HCT116 (cell line): ENCODE measurements around the gene MYBPHL. TPM values are rescaled to one million over a fixed set of nuclear protein-coding genes. Genes with fewer than 3 reads are reported as not detected.
A peak's percentile ranks its signal among the peaks of the same experiment; 100 is the strongest.

Experiments
- ATAC-seq: fragments of 200-7000 bp; cut with Tn5 transposase; 2 replicates; pipeline ENCODE4 v1.9.1; 2020; ENCODE audit warnings: mild to moderate bottlenecking, moderate library complexity
- BruUV-seq: library from RNA; stranded (reverse); fragments of 400-500 nt; replicated peaks from 2 replicates; lab custom pipeline; 2021; lab: Mats Ljungman, UMichigan
- CTCF ChIA-PET: fragments of 300-600 bp; sonication (Branson Sonifier 250); formaldehyde crosslinking; loops from one replicate; lab custom pipeline; 2021; ENCODE audit warnings: antibody characterized with exemption; lab: Charles Lee
- POLR2A ChIA-PET: fragments of 300-600, 350-600 bp; sonication (Branson Sonifier 250); formaldehyde crosslinking; loops from one replicate; lab custom pipeline; 2021; ENCODE audit warnings: antibody characterized with exemption; lab: Charles Lee
- RAD21 ChIA-PET, 2 experiments: fragments of 300-600 bp; sonication (Branson Sonifier 250); formaldehyde crosslinking; loops; one replicate each; lab custom pipeline; 2023; ENCODE audit warnings: low total read pairs in 2 of 2; ENCODE audit not compliant: uncharacterized antibody in 2 of 2, unreplicated experiment in 2 of 2, low non-redundant PET in 1 of 2; lab: Charles Lee
- DNase-seq: peaks from one replicate; pipeline ENCODE4 v3.0.0-alpha.2; 2010; ENCODE audit warnings: low read depth, low spot score
- H2AFZ ChIP-seq: fragments of 200-600 bp; shearing (Covaris generic), sonication (generic); 2 replicates; pipeline ENCODE4 v1.6.1; 2017; ENCODE audit warnings: low read depth, mixed run types, mixed read lengths, antibody characterized with exemption, low read length; ENCODE audit not compliant: poor library complexity, severe bottlenecking
- H3K27ac ChIP-seq: 2 replicates; pipeline ENCODE4 v1.5.1; 2012; ENCODE audit warnings: low read depth, low read length
- H3K27me3 ChIP-seq: fragments of 200-600 bp; sonication (generic); 2 replicates; pipeline ENCODE4 v1.6.1; 2016; ENCODE audit warnings: mixed run types, low read length, mixed read lengths; ENCODE audit not compliant: insufficient read depth
- H3K36me3 ChIP-seq, 2 experiments: fragments of 200-500 bp in 1 of 2; fragments of 200-600 bp in 1 of 2; sonication (Bioruptor generic) in 1 of 2; sonication (generic) in 1 of 2; 2 replicates each; pipeline versions ENCODE4 v1.5.1 to v1.6.1; 2014 to 2016; ENCODE audit warnings: low read length in 2 of 2, inconsistent platforms in 1 of 2, mixed read lengths in 1 of 2, mixed run types in 1 of 2; ENCODE audit not compliant: insufficient read depth in 2 of 2, control insufficient read depth in 1 of 2
- H3K4me1 ChIP-seq, 2 experiments: fragments of 200-600 bp in 1 of 2; sonication (generic) in 1 of 2; 2 replicates each; pipeline versions ENCODE4 v1.5.1 to v1.6.1; 2012 to 2017; ENCODE audit warnings: low read length in 2 of 2, inconsistent platforms in 1 of 2, mild to moderate bottlenecking in 1 of 2, mixed read lengths in 1 of 2, mixed run types in 1 of 2, moderate library complexity in 1 of 2; ENCODE audit not compliant: insufficient read depth in 2 of 2, control insufficient read depth in 1 of 2
- H3K4me2 ChIP-seq: fragments of 200-600 bp; sonication (generic); 2 replicates; pipeline ENCODE4 v1.6.1; 2017; ENCODE audit warnings: mixed run types, low read length, mixed read lengths
- H3K4me3 ChIP-seq, 2 experiments: fragments of 200-600 bp in 1 of 2; sonication (generic) in 1 of 2; replicated peaks in 1 of 2; 2 replicates each; pipeline ENCODE4 v1.5.1; 2011 to 2016; ENCODE audit warnings: low read length in 2 of 2, control low read depth in 1 of 2, low read depth in 1 of 2, mild to moderate bottlenecking in 1 of 2, mixed read lengths in 1 of 2, mixed run types in 1 of 2
- H3K79me2 ChIP-seq: fragments of 200-600 bp; sonication (generic); 2 replicates; pipeline ENCODE4 v1.6.1; 2017; ENCODE audit warnings: mild to moderate bottlenecking, mixed run types, low read length, moderate library complexity, mixed read lengths; ENCODE audit not compliant: insufficient read depth
- H3K9ac ChIP-seq: fragments of 200-600 bp; sonication (generic); 2 replicates; pipeline ENCODE4 v1.6.1; 2016; ENCODE audit warnings: low read length, mixed read lengths
- H3K9me2 ChIP-seq: fragments of 200-600 bp; sonication (generic), shearing (Covaris generic); 2 replicates; pipeline ENCODE4 v1.6.1; 2017; ENCODE audit warnings: mixed run types, mild to moderate bottlenecking, moderate library complexity; ENCODE audit not compliant: insufficient read depth
- H3K9me3 ChIP-seq, 2 experiments: fragments of 200-500 bp in 1 of 2; fragments of 200-600 bp in 1 of 2; sonication (Bioruptor generic) in 1 of 2; sonication (generic) in 1 of 2; 2 replicates each; pipeline ENCODE4 v1.6.1; 2014 to 2017; ENCODE audit warnings: low read length in 2 of 2, mixed read lengths in 2 of 2, inconsistent platforms in 1 of 2, low read depth in 1 of 2, mild to moderate bottlenecking in 1 of 2, mixed run types in 1 of 2, moderate library complexity in 1 of 2; ENCODE audit not compliant: control insufficient read depth in 1 of 2, insufficient read depth in 1 of 2
- H4K20me1 ChIP-seq: fragments of 200-600 bp; sonication (generic), shearing (Covaris generic); 2 replicates; pipeline ENCODE4 v1.6.1; 2017; ENCODE audit warnings: mixed run types, mild to moderate bottlenecking, moderate library complexity; ENCODE audit not compliant: insufficient read depth
- CBX3 ChIP-seq: IDR thresholded peaks from 2 replicates; pipeline ENCODE4 v1.6.1; 2012; ENCODE audit warnings: low read depth
- CEBPB ChIP-seq: IDR thresholded peaks from 2 replicates; pipeline ENCODE4 v1.6.1; 2012; ENCODE audit warnings: low read depth
- EGR1 ChIP-seq: IDR thresholded peaks from 2 replicates; pipeline ENCODE4 v1.6.1; 2012; ENCODE audit warnings: low read depth
- EZH2 ChIP-seq: fragments of 200-600 bp; sonication (generic); IDR thresholded peaks from 2 replicates; pipeline ENCODE4 v1.6.1; 2017; ENCODE audit warnings: antibody characterized with exemption, mixed run types
- EZH2phosphoT487 ChIP-seq: fragments of 200-600 bp; IDR thresholded peaks from 2 replicates; pipeline ENCODE4 v1.6.1; 2018; ENCODE audit warnings: antibody characterized with exemption, borderline replicate concordance
- FOSL1 ChIP-seq: IDR thresholded peaks from 2 replicates; pipeline ENCODE4 v1.6.1; 2012; ENCODE audit warnings: low read depth
- JUND ChIP-seq: IDR thresholded peaks from 2 replicates; pipeline ENCODE4 v1.6.1; 2012
- TCF7L2 ChIP-seq: IDR thresholded peaks from 2 replicates; pipeline ENCODE4 v1.7.0; 2011; ENCODE audit warnings: borderline replicate concordance, inconsistent platforms; ENCODE audit not compliant: insufficient read depth, insufficient read length; ENCODE audit errors: extremely low read depth
- YY1 ChIP-seq: IDR thresholded peaks from 2 replicates; pipeline ENCODE4 v1.6.1; 2011; ENCODE audit warnings: low read length, low read depth, moderate library complexity, mild to moderate bottlenecking; ENCODE audit not compliant: insufficient replicate concordance; ENCODE audit errors: extremely low read depth
- ZFX ChIP-seq: fragments of 450-650 bp; IDR thresholded peaks from 2 replicates; pipeline ENCODE4 v1.6.1; 2017
- intact Hi-C: fragments of 100-400 bp; cut with micrococcal nuclease; formaldehyde crosslinking; loops from 2 replicates; pipeline ENCODE4 v1.10.0; 2022
- total RNA-seq: library from RNA; stranded (reverse); gene quantifications from one replicate; pipeline ENCODE4 v1.2.1, GENCODE V29; 2021; ENCODE audit not compliant: unreplicated experiment
- TF ChIP-seq, protein P1 (sequence below), 3 experiments: fragments of 200-600 bp in 1 of 3; sonication (generic) in 1 of 3; IDR thresholded peaks in 2 of 3; conservative IDR thresholded peaks in 1 of 3; 2 replicates each; pipeline ENCODE4 v1.5.1; 2012 to 2017; ENCODE audit warnings: low read depth in 2 of 3, low read length in 2 of 3, antibody characterized with exemption in 1 of 3, borderline replicate concordance in 1 of 3, control low read depth in 1 of 3, mild to moderate bottlenecking in 1 of 3, mixed read lengths in 1 of 3, mixed run types in 1 of 3, moderate library complexity in 1 of 3; ENCODE audit not compliant: insufficient read depth in 1 of 3
- TF ChIP-seq, protein P2 (sequence below): IDR thresholded peaks from 2 replicates; pipeline ENCODE4 v1.6.1; 2012; ENCODE audit warnings: low read depth
- TF ChIP-seq, protein P3 (sequence below): IDR thresholded peaks from 2 replicates; pipeline ENCODE4 v1.6.1; 2012

The MYBPHL gene
- total RNA-seq, 1 experiment from 2014 or later = 1.0 TPM

DNA sequence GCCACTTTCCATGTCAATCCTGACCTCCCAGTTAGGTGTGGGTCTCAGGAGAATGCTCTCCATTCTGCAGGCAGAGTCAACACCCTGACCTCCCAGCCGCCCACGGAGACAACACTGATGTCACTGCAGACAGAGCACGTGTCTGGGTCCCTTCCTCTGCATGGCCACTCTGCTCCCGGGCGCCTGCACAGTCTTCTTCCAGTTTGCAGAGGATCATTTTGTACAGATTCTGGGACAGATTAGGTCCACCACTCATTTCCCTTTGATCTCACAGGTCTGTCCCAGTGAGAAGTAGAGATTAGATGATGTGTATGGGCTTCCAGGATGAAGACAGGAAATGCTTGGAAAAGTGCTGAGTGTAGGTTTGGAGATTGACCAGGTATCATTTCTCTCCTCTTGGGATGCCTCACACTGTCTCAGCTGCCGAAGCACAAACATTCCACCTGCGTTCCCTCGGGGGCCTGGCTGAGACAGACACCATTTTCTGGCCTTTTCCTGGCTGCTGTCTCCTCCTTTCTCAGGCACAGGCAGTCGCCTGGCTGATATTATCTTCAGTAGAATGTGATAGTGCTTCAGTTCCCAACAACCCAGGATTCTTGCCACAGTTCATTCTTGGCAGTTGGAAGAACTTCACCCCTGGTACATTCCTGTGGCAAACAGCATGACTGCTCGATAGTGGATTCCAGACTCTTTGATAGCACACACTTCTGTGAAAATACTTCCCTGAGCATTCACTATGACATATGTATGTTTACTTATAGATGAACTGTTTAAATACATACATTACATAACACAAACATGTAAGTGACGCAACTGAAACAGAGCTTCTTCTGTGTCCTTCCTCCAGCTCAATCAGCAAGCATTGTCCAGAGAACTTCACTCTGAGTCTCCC is 7.9 kb downstream of the MYBPHL start:
- H3K4me3 ChIP-seq = no peak overlapping the region
- H3K9me2 ChIP-seq = no peaks in the 10 kb centered on the region
- H3K27ac ChIP-seq = no peak overlapping the region
- ChIA-PET POLR2A (no interaction called here), CTCF (no interaction called here), RAD21 (no interaction called here)
- H3K9ac ChIP-seq = no peak overlapping the region
- no peaks in the 10 kb centered on the region for H3K9me3 ChIP-seq
- BruUV-seq = no TSS peak
- H3K36me3 ChIP-seq = no peaks in the 10 kb centered on the region
- no peaks in the 10 kb centered on the region for H3K79me2 ChIP-seq
- H3K27me3 ChIP-seq = peaks cover 4% of the 10 kb centered on the region; the same call in 1 of the 2 replicates
- DNase-seq (no peak), ATAC-seq (peak; percentile 51; the same call in 1 of the 2 replicates)
- peaks cover 6 to 13% of the 10 kb centered on the region in 2 experiments; a peak in 3 of 4 replicates for H3K4me1 ChIP-seq
- intact Hi-C loops = no loop called here
- TF ChIP-seq, protein P1, sequence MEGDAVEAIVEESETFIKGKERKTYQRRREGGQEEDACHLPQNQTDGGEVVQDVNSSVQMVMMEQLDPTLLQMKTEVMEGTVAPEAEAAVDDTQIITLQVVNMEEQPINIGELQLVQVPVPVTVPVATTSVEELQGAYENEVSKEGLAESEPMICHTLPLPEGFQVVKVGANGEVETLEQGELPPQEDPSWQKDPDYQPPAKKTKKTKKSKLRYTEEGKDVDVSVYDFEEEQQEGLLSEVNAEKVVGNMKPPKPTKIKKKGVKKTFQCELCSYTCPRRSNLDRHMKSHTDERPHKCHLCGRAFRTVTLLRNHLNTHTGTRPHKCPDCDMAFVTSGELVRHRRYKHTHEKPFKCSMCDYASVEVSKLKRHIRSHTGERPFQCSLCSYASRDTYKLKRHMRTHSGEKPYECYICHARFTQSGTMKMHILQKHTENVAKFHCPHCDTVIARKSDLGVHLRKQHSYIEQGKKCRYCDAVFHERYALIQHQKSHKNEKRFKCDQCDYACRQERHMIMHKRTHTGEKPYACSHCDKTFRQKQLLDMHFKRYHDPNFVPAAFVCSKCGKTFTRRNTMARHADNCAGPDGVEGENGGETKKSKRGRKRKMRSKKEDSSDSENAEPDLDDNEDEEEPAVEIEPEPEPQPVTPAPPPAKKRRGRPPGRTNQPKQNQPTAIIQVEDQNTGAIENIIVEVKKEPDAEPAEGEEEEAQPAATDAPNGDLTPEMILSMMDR (IDR thresholded peaks at IDR 0.05 in 2 of 3, conservative IDR thresholded peaks at IDR 0.05 in 1 of 3; ENCODE audit: borderline replicate concordance in 1 of 3, insufficient read depth in 1 of 3, low read depth in 2 of 3, low read length in 2 of 3) = no peak
- TF ChIP-seq EGR1 (peak; percentile 39; the same call in 1 of the 2 replicates), TCF7L2 (no peak)
- no peaks in the 10 kb centered on the region for H4K20me1 ChIP-seq
- peak overlapping the region; percentile 49 for H2AFZ ChIP-seq
- peak overlapping the region; percentile 28 for H3K4me2 ChIP-seq

DNA sequence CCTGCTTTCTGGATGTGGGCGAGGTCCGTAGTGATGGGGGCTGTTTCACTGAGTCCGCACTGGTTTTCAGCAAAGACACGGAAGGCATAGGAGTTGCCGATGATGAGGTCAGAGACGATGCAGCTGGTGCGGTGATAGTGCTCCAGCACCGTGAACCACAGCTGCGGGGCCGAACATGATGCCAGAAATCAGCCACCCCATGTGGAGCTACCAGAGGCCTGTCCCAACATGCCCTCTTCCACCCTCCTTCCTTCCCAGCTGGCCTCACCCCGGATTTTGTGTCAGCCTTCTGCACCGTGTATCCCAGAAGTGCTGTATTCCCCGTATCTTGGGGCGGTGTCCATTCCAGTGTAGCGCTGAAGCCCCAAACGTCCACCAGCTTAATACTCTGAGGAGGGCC is 10.0 kb downstream of the MYBPHL start:
- no TSS peak for BruUV-seq
- Histone ChIP-seq H3K36me3 (no peaks in the 10 kb centered on the region), H3K9ac (no peak overlapping the region), H3K27ac (no peak overlapping the region), H3K4me2 (no peak overlapping the region), H3K27me3 (peaks cover 4% of the 10 kb centered on the region; the same call in 1 of the 2 replicates), H3K4me3 (no peak overlapping the region), H3K79me2 (no peaks in the 10 kb centered on the region), H3K4me1 (peaks cover 6 to 15% of the 10 kb centered on the region in 2 experiments; a peak in 3 of 4 replicates)
- no peak for DNase-seq
- ChIA-PET POLR2A (interaction anchor here (0.9 kb wide), 1 partner anchor 14 kb away, joined by 3 read pairs; the partner anchor contains the start of gene PSRC1), RAD21 (no interaction called here)
- ATAC-seq = no peak
- TF ChIP-seq JUND (no peak), CEBPB (no peak), YY1 (no peak), FOSL1 (no peak), EZH2phosphoT487 (no peak), EZH2 (no peak), CBX3 (no peak), EGR1 (no peak), ZFX (no peak)
- TF ChIP-seq, protein P2, sequence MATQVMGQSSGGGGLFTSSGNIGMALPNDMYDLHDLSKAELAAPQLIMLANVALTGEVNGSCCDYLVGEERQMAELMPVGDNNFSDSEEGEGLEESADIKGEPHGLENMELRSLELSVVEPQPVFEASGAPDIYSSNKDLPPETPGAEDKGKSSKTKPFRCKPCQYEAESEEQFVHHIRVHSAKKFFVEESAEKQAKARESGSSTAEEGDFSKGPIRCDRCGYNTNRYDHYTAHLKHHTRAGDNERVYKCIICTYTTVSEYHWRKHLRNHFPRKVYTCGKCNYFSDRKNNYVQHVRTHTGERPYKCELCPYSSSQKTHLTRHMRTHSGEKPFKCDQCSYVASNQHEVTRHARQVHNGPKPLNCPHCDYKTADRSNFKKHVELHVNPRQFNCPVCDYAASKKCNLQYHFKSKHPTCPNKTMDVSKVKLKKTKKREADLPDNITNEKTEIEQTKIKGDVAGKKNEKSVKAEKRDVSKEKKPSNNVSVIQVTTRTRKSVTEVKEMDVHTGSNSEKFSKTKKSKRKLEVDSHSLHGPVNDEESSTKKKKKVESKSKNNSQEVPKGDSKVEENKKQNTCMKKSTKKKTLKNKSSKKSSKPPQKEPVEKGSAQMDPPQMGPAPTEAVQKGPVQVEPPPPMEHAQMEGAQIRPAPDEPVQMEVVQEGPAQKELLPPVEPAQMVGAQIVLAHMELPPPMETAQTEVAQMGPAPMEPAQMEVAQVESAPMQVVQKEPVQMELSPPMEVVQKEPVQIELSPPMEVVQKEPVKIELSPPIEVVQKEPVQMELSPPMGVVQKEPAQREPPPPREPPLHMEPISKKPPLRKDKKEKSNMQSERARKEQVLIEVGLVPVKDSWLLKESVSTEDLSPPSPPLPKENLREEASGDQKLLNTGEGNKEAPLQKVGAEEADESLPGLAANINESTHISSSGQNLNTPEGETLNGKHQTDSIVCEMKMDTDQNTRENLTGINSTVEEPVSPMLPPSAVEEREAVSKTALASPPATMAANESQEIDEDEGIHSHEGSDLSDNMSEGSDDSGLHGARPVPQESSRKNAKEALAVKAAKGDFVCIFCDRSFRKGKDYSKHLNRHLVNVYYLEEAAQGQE = no peak
- TF ChIP-seq, protein P3, sequence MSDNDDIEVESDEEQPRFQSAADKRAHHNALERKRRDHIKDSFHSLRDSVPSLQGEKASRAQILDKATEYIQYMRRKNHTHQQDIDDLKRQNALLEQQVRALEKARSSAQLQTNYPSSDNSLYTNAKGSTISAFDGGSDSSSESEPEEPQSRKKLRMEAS = no peak
- TF ChIP-seq, all 23 proteins: peak for 0
- Histone ChIP-seq H2AFZ (no peak overlapping the region), H4K20me1 (no peaks in the 10 kb centered on the region), H3K9me2 (no peaks in the 10 kb centered on the region), H3K9me3 (no peaks in the 10 kb centered on the region)
- intact Hi-C loops = no loop called here
- CTCF ChIA-PET = no interaction called here
